WERI-Rb-1 (cell line): ENCODE measurements around the gene LHFPL2.

Experiments used
- DNase-seq: peaks from one replicate; pipeline ENCODE4 v3.0.0-alpha.2; 2020
- H3K27ac ChIP-seq: fragments of 250-450 bp; sonication (Bioruptor Pico); 2 replicates; pipeline ENCODE4 v1.5.1; 2020; ENCODE audit warnings: mild to moderate bottlenecking, moderate library complexity
- H3K27me3 ChIP-seq: fragments of 250-450 bp; sonication (Bioruptor Pico); 2 replicates; pipeline ENCODE4 v1.5.1; 2021; ENCODE audit warnings: mild to moderate bottlenecking, low read depth, moderate library complexity; ENCODE audit not compliant: insufficient read depth, severe bottlenecking
- H3K36me3 ChIP-seq: fragments of 250-450 bp; sonication (Bioruptor Pico); 2 replicates; pipeline ENCODE4 v1.5.1; 2020; ENCODE audit warnings: mild to moderate bottlenecking, moderate library complexity
- H3K4me3 ChIP-seq: 2 replicates; pipeline ENCODE4 v1.5.1; 2011; ENCODE audit warnings: low read depth, mild to moderate bottlenecking, control low read depth, low read length
- H3K9me3 ChIP-seq: fragments of 250-450 bp; sonication (Bioruptor Pico); 2 replicates; pipeline ENCODE4 v1.5.1; 2021; ENCODE audit warnings: mild to moderate bottlenecking, moderate library complexity; ENCODE audit not compliant: severe bottlenecking
- CTCF ChIP-seq: IDR thresholded peaks from 2 replicates; pipeline ENCODE4 v1.5.1; 2011; ENCODE audit warnings: low read depth, mild to moderate bottlenecking, control low read depth, inconsistent platforms, low read length

LHFPL2 gene

GRCh38 chr5:78486218-78486617 lies 162.4 kb downstream of the LHFPL2 start:
- no peak for DNase-seq
- Histone ChIP-seq H3K9me3 (no peaks in the 10 kb centered on the region), H3K27ac (no peak overlapping the region), H3K4me3 (no peak overlapping the region), H3K36me3 (peaks cover 18% of the 10 kb centered on the region), H3K27me3 (no peaks in the 10 kb centered on the region)
- TF ChIP-seq CTCF: no peak

- H3K4me3 ChIP-seq: no peak overlapping the region
- H3K36me3 ChIP-seq: peaks cover 11% of the 10 kb centered on the region
- no peaks in the 10 kb centered on the region for H3K27me3 ChIP-seq
- H3K9me3 ChIP-seq: no peaks in the 10 kb centered on the region
- no peak overlapping the region for H3K27ac ChIP-seq
- TF ChIP-seq CTCF: no peak
- no peak for DNase-seq
Observed at GRCh38 chr5:78483809-78484521, 164.6 kb downstream of the LHFPL2 start.

- no peak for DNase-seq
- Histone ChIP-seq H3K27me3 (no peaks in the 10 kb centered on the region), H3K4me3 (no peak overlapping the region), H3K27ac (no peak overlapping the region), H3K36me3 (peaks cover 1% of the 10 kb centered on the region), H3K9me3 (no peaks in the 10 kb centered on the region)
- no peak for TF ChIP-seq CTCF
Observed at GRCh38 chr5:78482948-78483347, 165.6 kb downstream of the LHFPL2 start.

- Histone ChIP-seq H3K27ac (no peak overlapping the region), H3K36me3 (peaks cover 13% of the 10 kb centered on the region), H3K4me3 (no peak overlapping the region), H3K9me3 (no peaks in the 10 kb centered on the region), H3K27me3 (no peaks in the 10 kb centered on the region)
- no peak for DNase-seq
- TF ChIP-seq CTCF: no peak
Observed at GRCh38 chr5:78476795-78477194, 171.8 kb downstream of the LHFPL2 start.

GRCh38 chr5:78475370-78475769 lies 173.2 kb downstream of the LHFPL2 start:
- Histone ChIP-seq H3K27me3 (no peaks in the 10 kb centered on the region), H3K27ac (no peak overlapping the region), H3K4me3 (no peak overlapping the region), H3K9me3 (no peaks in the 10 kb centered on the region), H3K36me3 (peaks cover 13% of the 10 kb centered on the region)
- TF ChIP-seq CTCF: no peak
- DNase-seq: no peak

GRCh38 chr5:78473751-78474150 lies 174.8 kb downstream of the LHFPL2 start:
- Histone ChIP-seq H3K4me3 (no peak overlapping the region), H3K36me3 (peaks cover 13% of the 10 kb centered on the region), H3K9me3 (no peaks in the 10 kb centered on the region), H3K27ac (no peak overlapping the region), H3K27me3 (no peaks in the 10 kb centered on the region)
- no peak for DNase-seq
- TF ChIP-seq CTCF: no peak
